ENCODE data around the gene FOXN4.

Gene FOXN4

GRCh38 chr12:109264095-109264942 is 44.8 kb downstream of the FOXN4 start:
- peak; percentile 67 for TF ChIP-seq CTCF (conservative IDR thresholded peaks at IDR 0.05; ENCODE audit: low read depth, low read length)
- Histone ChIP-seq H3K4me3 (IDR thresholded peaks at IDR 0.05; ENCODE audit: insufficient read depth, low read depth, low read length) (no peak overlapping the region), H3K79me2 (ENCODE audit: insufficient read depth, low read depth) (no peaks in the 10 kb centered on the region), H3K27me3 (ENCODE audit: insufficient read depth, low read depth) (no peaks in the 10 kb centered on the region), H4K20me1 (ENCODE audit: insufficient read depth) (no peaks in the 10 kb centered on the region), H2AFZ (ENCODE audit: low read depth) (no peak overlapping the region; the same call in 1 of the 2 replicates), H3K27ac (no peak overlapping the region), H3K36me3 (ENCODE audit: insufficient read depth) (no peaks in the 10 kb centered on the region), H3K4me1 (ENCODE audit: low read depth, poor library complexity, severe bottlenecking) (no peaks in the 10 kb centered on the region), H3K4me2 (no peak overlapping the region), H3K9ac (no peak overlapping the region)

GRCh38 chr12:109263439-109263838 is 45.6 kb downstream of the FOXN4 start:
- no peaks in the 10 kb centered on the region for H3K27me3 ChIP-seq (ENCODE audit: insufficient read depth, low read depth)
- H3K9ac ChIP-seq: no peak overlapping the region
- TF ChIP-seq CTCF (conservative IDR thresholded peaks at IDR 0.05; ENCODE audit: low read depth, low read length): no peak
- no peaks in the 10 kb centered on the region for H4K20me1 ChIP-seq (ENCODE audit: insufficient read depth)
- no peak overlapping the region for H3K4me3 ChIP-seq (IDR thresholded peaks at IDR 0.05; ENCODE audit: insufficient read depth, low read depth, low read length)
- H3K36me3 ChIP-seq (ENCODE audit: insufficient read depth): no peaks in the 10 kb centered on the region
- H3K79me2 ChIP-seq (ENCODE audit: insufficient read depth, low read depth): no peaks in the 10 kb centered on the region
- H3K27ac ChIP-seq: no peak overlapping the region
- no peaks in the 10 kb centered on the region for H3K4me1 ChIP-seq (ENCODE audit: low read depth, poor library complexity, severe bottlenecking)
- H2AFZ ChIP-seq (ENCODE audit: low read depth): no peak overlapping the region
- no peak overlapping the region for H3K4me2 ChIP-seq

GRCh38 chr12:109261939-109262338 is 47.1 kb downstream of the FOXN4 start:
- Histone ChIP-seq H3K4me2 (no peak overlapping the region), H4K20me1 (ENCODE audit: insufficient read depth) (no peaks in the 10 kb centered on the region), H2AFZ (ENCODE audit: low read depth) (no peak overlapping the region), H3K36me3 (ENCODE audit: insufficient read depth) (no peaks in the 10 kb centered on the region), H3K79me2 (ENCODE audit: insufficient read depth, low read depth) (no peaks in the 10 kb centered on the region), H3K27ac (no peak overlapping the region), H3K9ac (no peak overlapping the region), H3K4me3 (IDR thresholded peaks at IDR 0.05; ENCODE audit: insufficient read depth, low read depth, low read length) (no peak overlapping the region), H3K27me3 (ENCODE audit: insufficient read depth, low read depth) (no peaks in the 10 kb centered on the region), H3K4me1 (ENCODE audit: low read depth, poor library complexity, severe bottlenecking) (no peaks in the 10 kb centered on the region)
- no peak for TF ChIP-seq CTCF (conservative IDR thresholded peaks at IDR 0.05; ENCODE audit: low read depth, low read length)

- Histone ChIP-seq H2AFZ (ENCODE audit: low read depth) (no peak overlapping the region), H3K27ac (no peak overlapping the region), H3K4me3 (IDR thresholded peaks at IDR 0.05; ENCODE audit: insufficient read depth, low read depth, low read length) (no peak overlapping the region), H3K79me2 (ENCODE audit: insufficient read depth, low read depth) (no peaks in the 10 kb centered on the region), H4K20me1 (ENCODE audit: insufficient read depth) (no peaks in the 10 kb centered on the region), H3K36me3 (ENCODE audit: insufficient read depth) (no peaks in the 10 kb centered on the region), H3K4me2 (no peak overlapping the region), H3K9ac (no peak overlapping the region), H3K27me3 (ENCODE audit: insufficient read depth, low read depth) (no peaks in the 10 kb centered on the region), H3K4me1 (ENCODE audit: low read depth, poor library complexity, severe bottlenecking) (no peaks in the 10 kb centered on the region)
- no peak for TF ChIP-seq CTCF (conservative IDR thresholded peaks at IDR 0.05; ENCODE audit: low read depth, low read length)
Observed at GRCh38 chr12:109261087-109261486, 48.0 kb downstream of the FOXN4 start.
